HepG2 (cell line): Measurements from ENCODE around the gene HCRT. TPM values are rescaled to one million over a fixed set of nuclear protein-coding genes. Genes with fewer than 3 reads are reported as not detected.

Experiments
- MXD1 ChIP-seq: sonication (generic); formaldehyde crosslinking; IDR thresholded peaks from 2 replicates; pipeline ENCODE4 v1.4.0; 2020; ENCODE audit warnings: mild to moderate bottlenecking, missing genetic modification reagents
- ZBTB1 ChIP-seq: sonication (generic); formaldehyde crosslinking; IDR thresholded peaks from 2 replicates; pipeline ENCODE4 v1.4.0; 2020; ENCODE audit warnings: missing genetic modification reagents, borderline replicate concordance
- ZBTB21 ChIP-seq: sonication (generic); formaldehyde crosslinking; IDR thresholded peaks from 2 replicates; pipeline ENCODE4 v1.4.0; 2020; ENCODE audit warnings: missing genetic modification reagents
- ZFP91 ChIP-seq: sonication (generic); formaldehyde crosslinking; IDR thresholded peaks from 2 replicates; pipeline ENCODE4 v1.9.0; 2022; ENCODE audit warnings: missing genetic modification reagents, mild to moderate bottlenecking, borderline replicate concordance
- ZHX2 ChIP-seq, 2 experiments: sonication (generic) in 1 of 2; formaldehyde crosslinking in 1 of 2; IDR thresholded peaks; 2 replicates each; pipeline versions ENCODE4 v1.6.1 to v1.9.0; 2014 to 2022; ENCODE audit warnings: antibody characterized with exemption in 1 of 2, borderline replicate concordance in 1 of 2, inconsistent platforms in 1 of 2, low read depth in 1 of 2, missing genetic modification reagents in 1 of 2
- ZMAT5 ChIP-seq: sonication (generic); formaldehyde crosslinking; IDR thresholded peaks from 2 replicates; pipeline ENCODE4 v1.5.0; 2020; ENCODE audit warnings: mild to moderate bottlenecking, low read depth, missing genetic modification reagents, borderline replicate concordance
- ZNF318 ChIP-seq: sonication (generic); formaldehyde crosslinking; IDR thresholded peaks from 2 replicates; pipeline ENCODE4 v1.4.0; 2020; ENCODE audit warnings: mild to moderate bottlenecking, missing genetic modification reagents
- polyA plus RNA-seq, 8 experiments: library from polyadenylated mRNA; depleted of rRNA in 3 of 8; stranded (reverse) in 7 of 8; unstranded in 1 of 8; fragments of >200 nt; fragmentation: Illumina TruSeq in 4 of 8; extraction: Trizol in 4 of 8; gene quantifications; 2 replicates each; pipeline versions ENCODE4 v1.2.1 to v1.2.3, GENCODE V29; 2011 to 2016; ENCODE audit warnings: low read depth in 4 of 8, missing spikeins in 1 of 8, mixed read lengths in 1 of 8; ENCODE audit not compliant: insufficient read depth in 1 of 8
- total RNA-seq, 5 experiments: library from RNA; depleted of rRNA; stranded (reverse); fragments of >200 nt; fragmentation: Illumina TruSeq; extraction: Trizol; gene quantifications; 2 replicates each; pipeline ENCODE4 v1.2.3, GENCODE V29; 2016; ENCODE audit warnings: low read depth in 1 of 5

HCRT gene
- total and polyA plus RNA-seq, 2 of the 13 experiments (the other 11 are each of a cell fraction or from before 2014, with no cell fraction given), result not detected

- no peak for TF ChIP-seq ZFP91 (CRISPR knock-in tag)
- TF ChIP-seq ZBTB1 (CRISPR knock-in tag), result no peak
- no peak for TF ChIP-seq MXD1
- no peak for TF ChIP-seq ZMAT5 (CRISPR knock-in tag)
- no peak for TF ChIP-seq ZHX2 (IDR thresholded peaks at IDR 0.05; ENCODE audit: low read depth)
- no peak for TF ChIP-seq ZHX2 (CRISPR knock-in tag; IDR thresholded peaks at IDR 0.05; ENCODE audit: borderline replicate concordance)
- TF ChIP-seq ZNF318 (CRISPR knock-in tag), result no peak
- TF ChIP-seq ZBTB21, result no peak
Measured at GRCh38 chr17:42182927-42183734, 2.1 kb downstream of the HCRT start (continued).
